IMR-90 (cell line): ENCODE results near the gene GABRB3. TPM values are rescaled to one million over a fixed set of nuclear protein-coding genes. Genes with fewer than 3 reads are reported as not detected.

Experiments used
- ATAC-seq: fragments of 200-7000 bp; cut with Tn5 transposase; 2 replicates; pipeline ENCODE4 v1.9.1; 2020; ENCODE audit warnings: low read depth, mild to moderate bottlenecking, moderate library complexity
- BruUV-seq: library from RNA; stranded (reverse); fragments of 400-500 nt; replicated peaks from 2 replicates; lab custom pipeline; 2021; lab: Mats Ljungman, UMichigan
- CTCF ChIA-PET: fragments of 300-600 bp; formaldehyde crosslinking; extraction: SDS; loops from one replicate; lab custom pipeline; 2021; ENCODE audit warnings: antibody characterized with exemption; lab: Yijun Ruan, JAX
- POLR2A ChIA-PET: fragments of 300-600 bp; sonication (Branson Sonifier 250); formaldehyde crosslinking; loops from one replicate; lab custom pipeline; 2022; ENCODE audit warnings: antibody characterized with exemption; ENCODE audit not compliant: unreplicated experiment; lab: Charles Lee
- DNase-seq: peaks from one replicate; pipeline ENCODE4 v3.0.0; 2013
- H2AFZ ChIP-seq: replicated peaks from 2 replicates; pipeline ENCODE3; 2013; ENCODE audit warnings: low read length, mild to moderate bottlenecking; ENCODE audit not compliant: poor library complexity
- H2AK5ac ChIP-seq: 2 replicates; pipeline ENCODE4 v1.6.1; 2013; ENCODE audit warnings: low read depth, low read length, inconsistent platforms
- H2AK9ac ChIP-seq: replicated peaks from 2 replicates; pipeline ENCODE3; 2013; ENCODE audit warnings: mild to moderate bottlenecking, low read depth, low read length, moderate library complexity; ENCODE audit not compliant: poor library complexity
- H2BK120ac ChIP-seq: 2 replicates; pipeline ENCODE4 v1.6.1; 2013; ENCODE audit warnings: low read depth, low read length, inconsistent platforms
- H2BK15ac ChIP-seq: 3 replicates; pipeline ENCODE4 v1.6.1; 2013; ENCODE audit warnings: low read depth, low read length, inconsistent platforms
- H2BK20ac ChIP-seq: 2 replicates; pipeline ENCODE4 v1.6.1; 2013; ENCODE audit warnings: low read depth, mild to moderate bottlenecking, inconsistent platforms, low read length, moderate library complexity
- H2BK5ac ChIP-seq: 2 replicates; pipeline ENCODE4 v1.6.1; 2013; ENCODE audit warnings: mild to moderate bottlenecking, low read depth, low read length, inconsistent platforms; ENCODE audit not compliant: poor library complexity, severe bottlenecking
- H3K14ac ChIP-seq: replicated peaks from 2 replicates; pipeline ENCODE4 v1.6.1; 2013; ENCODE audit warnings: low read depth, low read length, inconsistent platforms
- H3K18ac ChIP-seq: 2 replicates; pipeline ENCODE4 v1.6.1; 2013; ENCODE audit warnings: low read depth, low read length, control low read depth
- H3K23ac ChIP-seq: 2 replicates; pipeline ENCODE4 v1.6.1; 2013; ENCODE audit warnings: low read depth, low read length, inconsistent platforms
- H3K27ac ChIP-seq: 2 replicates; pipeline ENCODE4 v1.5.1; 2013; ENCODE audit warnings: mild to moderate bottlenecking, control low read depth, low read length; ENCODE audit not compliant: insufficient read depth
- H3K27me3 ChIP-seq: 2 replicates; pipeline ENCODE4 v1.6.1; 2013; ENCODE audit warnings: low read length; ENCODE audit not compliant: control insufficient read depth, insufficient read depth
- H3K36me3 ChIP-seq: 2 replicates; pipeline ENCODE4 v1.6.1; 2013; ENCODE audit warnings: low read length, mixed read lengths; ENCODE audit not compliant: control insufficient read depth, insufficient read depth
- H3K4ac ChIP-seq: 2 replicates; pipeline ENCODE4 v1.6.1; 2013; ENCODE audit warnings: low read depth, low read length, inconsistent platforms
- H3K4me1 ChIP-seq: 2 replicates; pipeline ENCODE4 v1.6.1; 2013; ENCODE audit warnings: low read length, mixed read lengths; ENCODE audit not compliant: control insufficient read depth, insufficient read depth
- H3K4me2 ChIP-seq: 2 replicates; pipeline ENCODE4 v1.6.1; 2013; ENCODE audit warnings: low read depth, mild to moderate bottlenecking, control low read depth, low read length, moderate library complexity
- H3K4me3 ChIP-seq: 2 replicates; pipeline ENCODE4 v1.5.1; 2013; ENCODE audit warnings: low read depth, mild to moderate bottlenecking, control low read depth, low read length, moderate library complexity; ENCODE audit not compliant: insufficient read depth
- H3K56ac ChIP-seq: 2 replicates; pipeline ENCODE4 v1.6.1; 2013; ENCODE audit warnings: low read length, inconsistent platforms; ENCODE audit not compliant: insufficient read depth; ENCODE audit errors: extremely low read depth
- H3K79me1 ChIP-seq, 2 experiments: 2 replicates each; pipeline ENCODE4 v1.6.1; 2013; ENCODE audit warnings: low read length in 2 of 2, inconsistent platforms in 1 of 2, low read depth in 1 of 2
- H3K9ac ChIP-seq: 2 replicates; pipeline ENCODE4 v1.6.1; 2013; ENCODE audit warnings: low read depth, low read length, control low read depth
- H3K9me1 ChIP-seq: 2 replicates; pipeline ENCODE4 v1.6.1; 2013; ENCODE audit warnings: low read length, inconsistent platforms; ENCODE audit not compliant: insufficient read depth
- H3K9me3 ChIP-seq: 2 replicates; pipeline ENCODE4 v1.6.1; 2013; ENCODE audit warnings: low read length; ENCODE audit not compliant: control insufficient read depth, insufficient read depth
- H4K20me1 ChIP-seq: 2 replicates; pipeline ENCODE4 v1.6.1; 2013; ENCODE audit warnings: low read length, inconsistent platforms; ENCODE audit not compliant: insufficient read depth
- H4K5ac ChIP-seq: 2 replicates; pipeline ENCODE4 v1.6.1; 2013; ENCODE audit warnings: mild to moderate bottlenecking, low read depth, low read length, control low read depth
- H4K8ac ChIP-seq, 2 experiments: 2 replicates each; pipeline ENCODE4 v1.6.1; 2013; ENCODE audit warnings: low read depth in 2 of 2, low read length in 2 of 2, control low read depth in 1 of 2, inconsistent platforms in 1 of 2
- H4K91ac ChIP-seq: 2 replicates; pipeline ENCODE4 v1.6.1; 2013; ENCODE audit warnings: low read depth, low read length, inconsistent platforms; ENCODE audit not compliant: insufficient read depth
- BHLHE40 ChIP-seq: fragments of 150-350 bp; IDR thresholded peaks from 2 replicates; pipeline ENCODE4 v1.6.1; 2016; ENCODE audit warnings: mild to moderate bottlenecking, low read depth, low read length
- CEBPB ChIP-seq: IDR thresholded peaks from 2 replicates; pipeline ENCODE4 v1.6.1; 2012; ENCODE audit warnings: low read depth, low read length, improper control_type of control experiment
- ELK1 ChIP-seq: fragments of 150-350 bp; IDR thresholded peaks from 2 replicates; pipeline ENCODE4 v1.6.1; 2016; ENCODE audit warnings: low read depth, mild to moderate bottlenecking, low read length, moderate library complexity, borderline replicate concordance
- FOS ChIP-seq: fragments of 150-350 bp; IDR thresholded peaks from 2 replicates; pipeline ENCODE4 v1.6.1; 2016; ENCODE audit warnings: low read depth, low read length
- MXI1 ChIP-seq: IDR thresholded peaks from 2 replicates; pipeline ENCODE4 v1.6.1; 2012; ENCODE audit warnings: low read depth, mild to moderate bottlenecking, low read length, moderate library complexity, borderline replicate concordance
- RAD21 ChIP-seq: IDR thresholded peaks from 2 replicates; pipeline ENCODE4 v1.6.1; 2012; ENCODE audit warnings: low read length, improper control_type of control experiment
- RCOR1 ChIP-seq: IDR thresholded peaks from 2 replicates; pipeline ENCODE4 v1.6.1; 2012; ENCODE audit warnings: mild to moderate bottlenecking, low read length, improper control_type of control experiment; ENCODE audit not compliant: insufficient replicate concordance
- SMC3 ChIP-seq: fragments of 150-350 bp; IDR thresholded peaks from 2 replicates; pipeline ENCODE4 v1.6.1; 2016; ENCODE audit warnings: low read depth, mild to moderate bottlenecking, antibody characterized with exemption, low read length, moderate library complexity
- USF2 ChIP-seq: fragments of 150-350 bp; IDR thresholded peaks from 2 replicates; pipeline ENCODE4 v1.6.1; 2017; ENCODE audit warnings: mild to moderate bottlenecking, antibody characterized with exemption, low read length, low read depth
- WGBS, 2 experiments: methylation state at CpG; one replicate each; pipeline versions ENCODE4 v1.1.5 to v1.1.7; 2013; ENCODE audit warnings: missing lambda C conversion rate in 2 of 2; ENCODE audit not compliant: insufficient read length in 1 of 2; ENCODE audit errors: extremely low coverage in 2 of 2; 5-methylcytosine and 5-hydroxymethylcytosine counted together
- dilution Hi-C: fragments of 300-500 bp; cut with HindIII; formaldehyde crosslinking; loops from one replicate; pipeline ENCODE4 v1.14.3; 2018; ENCODE audit warnings: low sequenced_read_pairs; ENCODE audit not compliant: unreplicated experiment
- in situ Hi-C: fragments of 300-500 bp; cut with MboI; formaldehyde crosslinking; loops from 3 replicates; pipeline ENCODE4 v1.14.3; 2019; ENCODE audit warnings: low sequenced_read_pairs, inconsistent platforms, mixed read lengths
- intact Hi-C: fragments of 100-400 bp; cut with micrococcal nuclease; formaldehyde crosslinking; loops from 2 replicates; pipeline ENCODE4 v1.10.0; 2022
- polyA plus RNA-seq, 3 experiments: library from polyadenylated mRNA; depleted of rRNA; stranded (reverse); fragments of >200 nt; gene quantifications; 2 replicates each; pipeline ENCODE4 v1.2.3, GENCODE V29; 2012; ENCODE audit warnings: low replicate concordance in 1 of 3
- total RNA-seq: library from RNA; depleted of rRNA; stranded (reverse); fragments of >200 nt; gene quantifications from 2 replicates; pipeline ENCODE4 v1.2.3, GENCODE V29; 2012

The GABRB3 gene
- total and polyA plus RNA-seq, 2 of the 4 experiments (the other 2 are of a cell fraction) = 0.36 to 0.54 TPM

- Histone ChIP-seq H3K36me3 (no peaks in the 10 kb centered on the region), H2BK15ac (no peak overlapping the region), H3K27me3 (no peaks in the 10 kb centered on the region), H3K56ac (no peak overlapping the region), H3K4me3 (no peak overlapping the region), H4K91ac (no peak overlapping the region), H4K8ac (no peak overlapping the region), H3K27ac (no peak overlapping the region), H3K4ac (no peak overlapping the region), H3K14ac (no peak overlapping the region), H3K9ac (no peak overlapping the region), H3K9me1 (no peaks in the 10 kb centered on the region), H3K9me3 (peaks cover 10% of the 10 kb centered on the region; the same call in 1 of the 2 replicates), H2BK20ac (no peak overlapping the region), H2BK120ac (no peak overlapping the region), H2BK5ac (no peak overlapping the region), H4K5ac (no peak overlapping the region), H3K23ac (no peak overlapping the region), H2AK5ac (no peak overlapping the region), H2AK9ac (no peak overlapping the region), H3K18ac (no peak overlapping the region), H2AFZ (no peak overlapping the region), H3K79me1 (no peaks in the 10 kb centered on the region), H3K4me1 (no peaks in the 10 kb centered on the region), H3K4me2 (no peak overlapping the region), H4K20me1 (no peaks in the 10 kb centered on the region)
- DNase-seq = no peak
- ChIA-PET POLR2A (no interaction called here), CTCF (no interaction called here)
- intact Hi-C loops = no loop called here
- no peak for ATAC-seq
- TF ChIP-seq ELK1 (no peak), FOS (no peak), BHLHE40 (no peak), RCOR1 (no peak), RAD21 (no peak), SMC3 (no peak), MXI1 (no peak), USF2 (no peak), CEBPB (no peak)
- no TSS peak for BruUV-seq
- dilution Hi-C loops = no loop called here
- in situ Hi-C loops = no loop called here
- WGBS, 2 experiments = 61% methylated on average over 3 of the region's 8 CpGs; no CpG with 5 or more reads in 1 of the 2 experiments
Observed at GRCh38 chr15:26790118-26790517, 17.3 kb upstream of the GABRB3 start.
